ENCODE data around the gene R3HDM1. TPM values are rescaled to one million over a fixed set of nuclear protein-coding genes. Genes with fewer than 3 reads are reported as not detected.
"Not testable (repeated sequence)": the region's sequence is repeated elsewhere in the genome, so short reads cannot be mapped to it uniquely, and the experiment has no call there.

Gene R3HDM1
- total RNA-seq, 1 donor = 13.6 TPM

GRCh38 chr2:135510577-135510976, 20.7 kb upstream of the R3HDM1 start:
- TF ChIP-seq, protein P1, sequence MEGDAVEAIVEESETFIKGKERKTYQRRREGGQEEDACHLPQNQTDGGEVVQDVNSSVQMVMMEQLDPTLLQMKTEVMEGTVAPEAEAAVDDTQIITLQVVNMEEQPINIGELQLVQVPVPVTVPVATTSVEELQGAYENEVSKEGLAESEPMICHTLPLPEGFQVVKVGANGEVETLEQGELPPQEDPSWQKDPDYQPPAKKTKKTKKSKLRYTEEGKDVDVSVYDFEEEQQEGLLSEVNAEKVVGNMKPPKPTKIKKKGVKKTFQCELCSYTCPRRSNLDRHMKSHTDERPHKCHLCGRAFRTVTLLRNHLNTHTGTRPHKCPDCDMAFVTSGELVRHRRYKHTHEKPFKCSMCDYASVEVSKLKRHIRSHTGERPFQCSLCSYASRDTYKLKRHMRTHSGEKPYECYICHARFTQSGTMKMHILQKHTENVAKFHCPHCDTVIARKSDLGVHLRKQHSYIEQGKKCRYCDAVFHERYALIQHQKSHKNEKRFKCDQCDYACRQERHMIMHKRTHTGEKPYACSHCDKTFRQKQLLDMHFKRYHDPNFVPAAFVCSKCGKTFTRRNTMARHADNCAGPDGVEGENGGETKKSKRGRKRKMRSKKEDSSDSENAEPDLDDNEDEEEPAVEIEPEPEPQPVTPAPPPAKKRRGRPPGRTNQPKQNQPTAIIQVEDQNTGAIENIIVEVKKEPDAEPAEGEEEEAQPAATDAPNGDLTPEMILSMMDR (IDR thresholded peaks at IDR 0.05; ENCODE audit: insufficient read depth, low read length) = no peak
- H3K4me3 ChIP-seq (ENCODE audit: low read depth, low read length) = no peak overlapping the region
- DNase-seq (ENCODE audit: low read depth) = no peak

DNA sequence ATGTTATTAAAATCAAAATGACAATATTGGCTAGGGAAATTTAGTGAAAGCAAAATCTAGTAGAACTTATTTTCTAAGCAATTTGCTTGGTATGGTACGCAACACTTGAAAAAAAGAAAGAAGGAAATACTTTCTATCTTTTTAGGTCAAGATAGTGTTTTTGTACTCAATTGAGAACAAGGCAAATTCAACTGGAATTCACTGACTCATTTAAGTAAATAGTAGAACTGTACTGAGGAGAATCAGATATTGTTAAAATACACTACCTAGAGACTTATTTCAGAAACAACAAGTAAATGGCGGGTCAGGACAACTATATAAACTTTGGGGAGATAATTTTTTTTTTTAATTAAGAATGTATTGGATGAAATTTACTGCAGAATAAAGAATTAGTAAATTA, 19.2 kb upstream of the R3HDM1 start:
- TF ChIP-seq, protein P1 (IDR thresholded peaks at IDR 0.05; ENCODE audit: insufficient read depth, low read length) = no peak
- H3K4me3 ChIP-seq (ENCODE audit: low read depth, low read length) = no peak overlapping the region
- no peak for DNase-seq (ENCODE audit: low read depth)

DNA sequence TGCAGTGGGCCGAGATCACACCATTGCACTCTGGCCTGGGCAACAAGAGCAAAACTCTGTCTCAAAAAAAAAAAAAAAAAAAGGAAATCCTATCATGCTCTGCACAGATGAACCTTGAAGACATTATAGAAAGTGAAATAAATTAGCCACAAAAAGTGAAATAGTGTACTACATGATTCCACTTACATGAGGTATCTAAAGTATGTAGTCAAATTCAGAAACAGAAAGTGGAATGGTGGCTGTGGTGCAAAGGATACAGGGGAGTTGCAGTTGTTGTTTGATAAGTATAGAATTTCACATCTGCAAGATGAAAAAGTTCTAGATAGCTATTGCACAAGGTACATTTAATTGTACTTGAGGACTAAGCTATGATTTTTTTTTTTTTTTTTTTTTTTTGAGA, 5.5 kb upstream of the R3HDM1 start:
- H3K4me3 ChIP-seq (ENCODE audit: low read depth, low read length) = no peak overlapping the region
- TF ChIP-seq, protein P1 (IDR thresholded peaks at IDR 0.05; ENCODE audit: insufficient read depth, low read length) = no peak
- DNase-seq (ENCODE audit: low read depth) = no peak

GRCh38 chr2:135528006-135528405, 3.3 kb upstream of the R3HDM1 start:
- TF ChIP-seq, protein P1 (IDR thresholded peaks at IDR 0.05; ENCODE audit: insufficient read depth, low read length) = no peak
- no peak overlapping the region for H3K4me3 ChIP-seq (ENCODE audit: low read depth, low read length)
- no peak for DNase-seq (ENCODE audit: low read depth)

- peak within 1 kb of the TSS; percentile 91 for H3K4me3 ChIP-seq (ENCODE audit: low read depth, low read length)
- TF ChIP-seq, protein P1 (IDR thresholded peaks at IDR 0.05; ENCODE audit: insufficient read depth, low read length) = no peak
- peak; percentile 98 for DNase-seq (ENCODE audit: low read depth)
These were observed 712 bp upstream of the R3HDM1 start, which contains the start of gene ZRANB3 for GRCh38 chr2:135530313-135531230. Gene ZRANB3 (minus strand): TSS chr2:135531218.

GRCh38 chr2:135532581-135532980, 1.3 kb downstream of the R3HDM1 start:
- peak; percentile 5 for DNase-seq (ENCODE audit: low read depth)
- peak overlapping the region; percentile 42 for H3K4me3 ChIP-seq (ENCODE audit: low read depth, low read length)
- TF ChIP-seq, protein P1 (IDR thresholded peaks at IDR 0.05; ENCODE audit: insufficient read depth, low read length) = no peak

DNA sequence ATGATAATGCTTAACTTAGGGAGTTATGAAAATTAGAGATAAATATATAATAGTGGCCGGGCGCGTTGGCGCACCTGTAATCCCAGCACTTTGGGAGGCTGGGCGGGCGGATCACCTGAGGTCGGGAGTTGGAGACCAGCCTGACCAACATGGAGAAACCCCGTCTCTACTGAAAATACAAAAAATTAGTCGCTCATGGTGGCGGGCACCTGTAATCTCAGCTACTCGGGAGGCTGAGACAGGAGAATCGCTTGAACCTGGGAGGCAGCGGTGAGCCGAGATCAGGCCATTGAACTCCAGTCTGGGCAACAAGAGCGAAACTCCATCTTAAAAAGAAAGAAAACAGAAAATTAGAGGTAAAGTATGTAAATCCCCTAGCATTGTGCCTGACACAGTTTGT, 2.3 kb downstream of the R3HDM1 start:
- H3K4me3 ChIP-seq (ENCODE audit: low read depth, low read length) = not testable (repeated sequence)

More for the DNA sequence above, 2.3 kb downstream of the R3HDM1 start:
- DNase-seq (ENCODE audit: low read depth) = not testable (repeated sequence)

Measured in fibroblast of the aortic adventitia (primary cell).